Mammary epithelial cell (primary cell): Measurements from ENCODE around the gene NATD1.

Source experiments
- CTCF ChIP-seq, 2 donors: IDR thresholded peaks in 1 of 2; conservative IDR thresholded peaks in 1 of 2; 2 replicates each; pipeline ENCODE4 v1.5.1; 2011 to 2012; ENCODE audit warnings: inconsistent platforms in 2 of 2, low read length in 2 of 2, mild to moderate bottlenecking in 2 of 2, control low read depth in 1 of 2, low read depth in 1 of 2; ENCODE audit not compliant: insufficient read depth in 1 of 2; ENCODE audit errors: extremely low read depth in 1 of 2
- EZH2 ChIP-seq: IDR thresholded peaks from 2 replicates; pipeline ENCODE4 v1.6.1; 2012; ENCODE audit warnings: low read length, inconsistent platforms, borderline replicate concordance

- TF ChIP-seq CTCF (conservative IDR thresholded peaks at IDR 0.05 in 1 of 2, IDR thresholded peaks at IDR 0.05 in 1 of 2; ENCODE audit: extremely low read depth in 1 of 2, insufficient read depth in 1 of 2, low read depth in 1 of 2, low read length in 2 of 2) (no peak), EZH2 (no peak)
Measured at GRCh38 chr17:21250854-21251253, 2.4 kb downstream of the NATD1 start.
